Kidney epithelial cell (primary cell): ENCODE results near the gene GRM7. TPM values are rescaled to one million over a fixed set of nuclear protein-coding genes. Genes with fewer than 3 reads are reported as not detected.

Source experiments
- DNase-seq: peaks from one replicate; pipeline ENCODE4 v3.0.0-alpha.2; 2010; ENCODE audit warnings: low read depth
- H3K27me3 ChIP-seq: 2 replicates; pipeline ENCODE4 v1.6.0; 2011; ENCODE audit warnings: low read length; ENCODE audit not compliant: control insufficient read depth, insufficient read depth
- H3K36me3 ChIP-seq: 2 replicates; pipeline ENCODE4 v1.5.1; 2011; ENCODE audit warnings: low read length; ENCODE audit not compliant: control insufficient read depth, insufficient read depth
- H3K4me3 ChIP-seq: 2 replicates; pipeline ENCODE4 v1.5.1; 2011; ENCODE audit warnings: low read depth, mild to moderate bottlenecking, control low read depth, low read length
- CTCF ChIP-seq: IDR thresholded peaks from 2 replicates; pipeline ENCODE4 v1.5.1; 2011; ENCODE audit warnings: mild to moderate bottlenecking, moderate library complexity, low read length, control low read depth, inconsistent platforms; ENCODE audit not compliant: insufficient read depth, poor library complexity, severe bottlenecking
- total RNA-seq: library from RNA; depleted of rRNA; stranded (reverse); fragments of >200 nt; gene quantifications from 2 replicates; pipeline ENCODE4 v1.2.3, GENCODE V29; 2015

The GRM7 gene
- total RNA-seq, 1 donor from 2014 or later, result 0.17 TPM

GRCh38 chr3:7095116-7095515, 234.2 kb downstream of the GRM7 start:
- no peaks in the 10 kb centered on the region for H3K27me3 ChIP-seq
- no peaks in the 10 kb centered on the region for H3K36me3 ChIP-seq
- DNase-seq, result peak; percentile 39
- no peak overlapping the region for H3K4me3 ChIP-seq
- TF ChIP-seq CTCF, result no peak

- Histone ChIP-seq H3K27me3 (no peaks in the 10 kb centered on the region), H3K4me3 (no peak overlapping the region), H3K36me3 (no peaks in the 10 kb centered on the region)
- TF ChIP-seq CTCF, result no peak
- DNase-seq, result no peak
Measured at GRCh38 chr3:7100136-7100535, 239.2 kb downstream of the GRM7 start.

GRCh38 chr3:7106635-7107034, 245.7 kb downstream of the GRM7 start:
- H3K4me3 ChIP-seq, result no peak overlapping the region
- no peaks in the 10 kb centered on the region for H3K27me3 ChIP-seq
- H3K36me3 ChIP-seq, result no peaks in the 10 kb centered on the region
- no peak for DNase-seq
- no peak for TF ChIP-seq CTCF

- peak; percentile 2 for DNase-seq
- H3K4me3 ChIP-seq, result no peak overlapping the region
Measured at GRCh38 chr3:7112523-7113056, 251.7 kb downstream of the GRM7 start.

GRCh38 chr3:7144697-7145308, 283.9 kb downstream of the GRM7 start:
- H3K36me3 ChIP-seq, result no peaks in the 10 kb centered on the region
- TF ChIP-seq CTCF, result peak; percentile 67
- no peak for DNase-seq
- H3K4me3 ChIP-seq, result no peak overlapping the region
- no peaks in the 10 kb centered on the region for H3K27me3 ChIP-seq

More at GRCh38 chr3:7112523-7113056, 251.7 kb downstream of the GRM7 start:
- Histone ChIP-seq H3K27me3 (no peaks in the 10 kb centered on the region), H3K36me3 (no peaks in the 10 kb centered on the region)
- TF ChIP-seq CTCF, result no peak

GRCh38 chr3:7146529-7146928, 285.6 kb downstream of the GRM7 start:
- Histone ChIP-seq H3K4me3 (no peak overlapping the region), H3K27me3 (no peaks in the 10 kb centered on the region), H3K36me3 (no peaks in the 10 kb centered on the region)
- DNase-seq, result no peak
- TF ChIP-seq CTCF, result no peak
